ENCODE results near the gene YJEFN3.

- TF ChIP-seq CTCF (IDR thresholded peaks at IDR 0.05) (no peak), POLR2AphosphoS5 (IDR thresholded peaks at IDR 0.05) (no peak)
Observed at GRCh38 chr19:19485161-19485997, 43.3 kb upstream of the YJEFN3 start.
